GM18868 (cell line): ENCODE results near the gene RBM15B.
"Not testable (repeated sequence)": the region's sequence is repeated elsewhere in the genome, so short reads cannot be mapped to it uniquely, and the experiment has no call there.

Experiments used
- ATAC-seq: cut with Tn5 transposase; IDR thresholded peaks from one replicate; pipeline ENCODE4 v1.9.1; 2021; ENCODE audit warnings: mild to moderate bottlenecking, moderate library complexity; ENCODE audit not compliant: unreplicated experiment

Gene RBM15B

DNA sequence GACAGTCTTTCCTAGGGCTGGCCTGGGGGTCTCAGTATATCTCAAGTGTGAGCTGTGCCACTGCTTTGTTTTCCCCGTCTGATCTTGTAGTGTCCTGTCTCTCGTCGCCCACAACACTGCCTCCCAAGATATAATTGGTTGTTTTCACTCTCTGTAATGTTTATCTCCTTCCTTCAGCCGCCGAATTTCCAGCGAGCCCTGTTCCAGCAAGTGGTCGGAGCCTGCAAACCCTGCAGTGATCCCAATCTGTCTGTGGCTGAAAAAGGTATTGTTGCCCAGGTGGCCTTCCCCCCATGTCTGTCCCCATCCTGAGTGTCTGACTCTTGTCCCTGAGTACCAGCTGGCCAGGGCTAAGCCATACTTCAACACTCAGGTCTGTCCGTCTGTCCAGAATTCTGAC, 15.5 kb upstream of the RBM15B start:
- ATAC-seq: no peak

DNA sequence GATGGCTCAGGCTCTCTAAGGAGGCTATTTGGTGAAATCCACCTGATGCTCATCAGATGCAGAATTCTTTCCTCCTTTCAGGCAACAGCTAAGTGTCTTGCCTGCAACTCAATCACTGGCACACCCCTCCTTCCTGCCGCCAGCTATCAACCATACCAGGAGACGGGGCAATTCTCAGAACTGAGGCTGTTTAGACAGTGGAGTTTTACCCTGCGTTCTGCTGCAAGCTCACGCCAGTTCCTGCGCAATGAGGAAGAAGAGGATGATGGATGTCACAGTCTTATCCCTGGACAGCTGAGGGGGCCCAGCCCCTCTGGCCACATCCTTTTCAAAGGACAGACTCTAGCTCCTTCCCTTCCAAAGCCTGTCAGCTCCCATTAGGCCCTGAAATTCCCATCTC, 13.0 kb upstream of the RBM15B start:
- no peak for ATAC-seq

DNA sequence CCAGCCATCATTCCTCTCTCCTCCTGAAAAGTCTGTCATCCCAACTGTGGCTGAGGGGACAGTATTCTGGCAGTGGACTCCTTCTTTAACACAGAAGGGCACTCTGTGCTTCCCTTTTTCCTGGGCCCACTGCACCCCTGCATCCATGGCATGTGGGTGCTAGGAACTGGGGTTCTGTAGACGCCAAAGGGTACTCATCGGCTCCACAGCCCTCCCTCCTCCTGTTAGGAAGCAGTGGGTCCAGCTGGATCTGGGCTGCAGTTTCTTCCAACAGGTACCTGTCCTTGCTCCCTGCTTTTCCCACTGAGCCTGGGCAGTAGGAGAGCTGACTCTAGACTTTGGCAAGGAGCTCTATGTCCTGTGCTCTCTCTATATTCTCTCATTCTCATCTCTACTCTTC, 12.4 kb upstream of the RBM15B start:
- no peak for ATAC-seq

DNA sequence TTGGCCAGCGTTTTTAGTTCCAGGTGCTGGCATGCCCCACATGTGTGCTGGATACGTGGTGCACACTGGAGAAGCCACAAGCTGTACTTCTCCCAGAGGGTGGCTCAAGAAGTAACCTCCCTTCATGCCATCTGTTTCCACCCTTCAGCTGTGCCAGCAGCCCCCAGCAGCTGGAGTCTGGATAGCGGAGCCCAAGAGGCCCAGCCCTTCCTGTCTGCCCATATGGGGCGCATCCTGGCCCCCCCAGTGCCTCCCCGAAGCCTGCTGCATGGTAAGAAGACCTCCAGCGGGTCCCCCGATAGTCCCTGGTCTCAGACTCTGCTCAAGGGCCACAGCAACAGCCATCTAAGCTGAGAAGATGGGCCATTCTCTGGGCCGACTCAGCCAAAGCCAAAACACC, 11.8 kb upstream of the RBM15B start:
- ATAC-seq: no peak

DNA sequence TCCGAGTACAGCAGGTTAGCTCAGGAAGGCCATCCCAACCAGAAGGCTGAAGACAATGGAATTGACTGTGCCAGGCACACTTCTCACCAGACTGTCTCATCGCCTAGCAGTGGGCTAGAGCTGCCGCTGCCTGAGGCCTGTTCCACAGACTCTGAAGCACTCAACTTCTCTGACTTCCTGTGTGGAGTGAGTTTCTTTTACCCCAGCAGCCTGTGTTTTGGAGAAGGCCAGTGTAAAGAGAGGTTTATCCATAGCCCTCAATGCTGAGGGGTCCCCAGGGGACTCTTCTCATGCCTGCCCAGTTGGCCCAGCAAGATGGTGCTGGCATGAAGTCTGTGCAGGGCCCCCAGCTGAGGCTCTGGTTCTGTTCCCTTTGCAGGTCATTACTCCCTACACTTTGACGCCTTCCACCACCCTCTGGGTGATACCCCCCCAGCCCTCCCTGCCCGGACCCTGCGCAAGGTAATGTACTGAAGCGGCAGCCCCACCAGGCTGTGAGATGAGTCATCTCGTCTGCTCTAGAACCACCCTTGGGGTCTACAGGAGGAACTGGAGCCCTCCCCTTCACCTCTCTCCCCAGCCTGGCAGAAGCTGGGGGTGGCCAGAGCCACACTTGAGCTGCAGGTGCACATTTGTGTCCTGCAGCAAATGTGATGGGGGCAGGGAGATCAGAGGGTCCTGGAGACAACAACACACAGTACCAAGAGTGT, 11.2 kb upstream of the RBM15B start:
- no peak for ATAC-seq

DNA sequence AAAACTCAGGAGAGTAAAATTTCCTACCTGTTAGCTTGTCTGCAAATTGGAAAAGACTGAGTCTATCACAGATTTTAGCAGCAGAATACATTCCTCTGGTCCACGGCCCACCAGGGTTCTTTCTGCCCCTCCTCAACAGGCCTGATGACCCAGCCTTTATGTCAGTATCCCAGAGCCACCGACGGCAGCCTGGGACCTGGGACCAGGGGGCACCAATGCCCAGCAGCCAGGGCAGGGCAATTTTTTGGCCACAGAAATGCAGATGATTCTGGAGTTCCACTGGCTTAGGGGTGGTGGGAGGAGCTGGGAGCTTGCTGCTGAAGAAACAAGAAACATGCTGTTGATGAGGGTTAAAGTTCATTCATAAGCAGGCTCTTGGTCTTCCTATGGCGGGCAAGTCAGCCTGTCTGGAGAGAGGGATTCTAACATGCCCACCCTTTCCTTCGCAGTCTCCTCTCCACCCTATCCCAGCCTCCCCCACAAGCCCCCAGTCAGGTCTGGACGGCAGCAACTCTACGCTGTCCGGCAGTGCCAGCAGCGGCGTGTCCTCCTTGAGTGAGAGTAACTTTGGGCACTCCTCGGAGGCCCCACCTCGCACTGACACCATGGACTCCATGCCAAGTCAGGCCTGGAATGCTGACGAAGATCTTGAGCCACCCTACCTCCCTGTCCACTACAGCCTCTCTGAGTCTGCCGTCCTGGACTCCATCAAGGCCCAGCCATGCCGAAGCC, 10.3 kb upstream of the RBM15B start:
- ATAC-seq: no peak

DNA sequence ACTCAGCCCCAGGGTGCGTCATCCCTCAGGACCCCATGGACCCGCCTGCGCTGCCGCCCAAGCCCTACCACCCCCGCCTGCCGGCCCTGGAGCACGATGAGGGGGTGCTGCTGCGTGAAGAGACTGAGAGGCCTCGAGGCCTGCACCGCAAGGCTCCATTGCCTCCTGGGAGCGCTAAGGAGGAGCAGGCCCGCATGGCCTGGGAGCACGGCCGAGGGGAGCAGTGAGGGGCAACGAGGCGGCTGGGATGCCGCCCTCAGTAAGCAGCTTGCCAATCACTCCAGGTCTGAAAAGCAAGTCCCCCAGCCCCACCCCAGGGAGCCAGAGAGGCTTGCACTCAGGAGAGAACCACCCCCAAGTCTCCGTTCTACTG, 9.8 kb upstream of the RBM15B start:
- no peak for ATAC-seq

DNA sequence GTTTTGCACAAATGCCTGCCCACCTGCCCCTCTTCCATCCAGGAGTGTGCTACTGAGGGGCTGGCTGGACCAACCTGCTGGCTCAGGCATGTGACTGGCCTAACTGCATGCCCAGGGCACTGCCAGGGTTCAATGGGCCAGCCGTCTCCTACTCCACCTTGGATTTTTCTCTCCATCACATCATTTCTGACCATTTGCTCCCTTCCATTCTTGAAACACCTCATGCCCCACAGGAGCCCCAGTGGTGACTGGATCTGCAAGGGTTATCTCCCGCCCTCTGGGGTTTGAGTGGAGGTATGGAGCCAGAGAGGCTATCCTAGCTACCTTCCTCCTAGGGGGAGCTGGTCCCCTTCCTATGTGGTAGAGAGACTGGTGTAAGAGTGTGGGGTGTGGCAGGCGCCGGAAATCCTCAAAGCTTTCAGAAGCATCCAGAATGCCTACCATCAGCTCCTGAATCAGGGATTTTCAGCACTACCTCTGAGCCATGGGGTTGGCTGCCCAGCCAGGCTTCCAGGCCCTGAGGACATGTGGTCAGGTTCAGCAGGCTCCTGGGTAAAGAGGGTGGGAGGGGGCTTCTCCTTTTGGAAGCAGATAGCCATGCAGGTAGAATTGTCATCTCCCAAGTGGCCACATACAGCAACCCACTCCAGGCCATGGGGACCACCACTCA, 8.9 kb upstream of the RBM15B start:
- no peak for ATAC-seq

DNA sequence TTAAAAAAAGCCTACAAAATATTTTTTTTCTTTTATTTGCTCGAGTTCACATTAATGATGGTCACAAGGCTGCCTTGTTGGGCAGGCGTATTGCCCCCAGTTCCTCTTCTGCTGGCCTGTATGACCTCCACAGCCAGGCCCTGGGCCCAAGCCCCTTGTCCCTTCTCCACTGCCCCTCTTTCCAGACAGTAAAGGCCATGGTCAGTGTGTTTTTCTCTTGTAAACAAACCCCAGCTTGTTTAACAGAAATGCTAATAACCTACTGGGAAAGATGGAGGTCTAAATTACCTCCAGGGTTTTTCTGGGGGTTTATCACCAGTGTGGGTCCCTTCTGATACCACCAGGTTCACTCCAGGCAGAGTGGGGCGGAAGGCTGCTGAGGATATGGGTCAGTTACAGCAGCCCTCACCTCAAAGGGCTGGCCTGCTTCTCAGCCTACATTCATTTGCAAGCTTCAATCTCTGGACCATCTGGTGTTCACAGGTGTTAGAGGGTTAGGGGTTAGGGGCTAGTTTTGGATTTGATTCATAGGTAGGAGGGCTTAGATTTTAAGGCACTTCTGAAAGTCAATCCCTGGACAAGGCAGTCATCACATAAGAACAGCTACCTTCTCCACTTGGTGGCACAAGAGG, 8.0 kb upstream of the RBM15B start:
- ATAC-seq: no peak

DNA sequence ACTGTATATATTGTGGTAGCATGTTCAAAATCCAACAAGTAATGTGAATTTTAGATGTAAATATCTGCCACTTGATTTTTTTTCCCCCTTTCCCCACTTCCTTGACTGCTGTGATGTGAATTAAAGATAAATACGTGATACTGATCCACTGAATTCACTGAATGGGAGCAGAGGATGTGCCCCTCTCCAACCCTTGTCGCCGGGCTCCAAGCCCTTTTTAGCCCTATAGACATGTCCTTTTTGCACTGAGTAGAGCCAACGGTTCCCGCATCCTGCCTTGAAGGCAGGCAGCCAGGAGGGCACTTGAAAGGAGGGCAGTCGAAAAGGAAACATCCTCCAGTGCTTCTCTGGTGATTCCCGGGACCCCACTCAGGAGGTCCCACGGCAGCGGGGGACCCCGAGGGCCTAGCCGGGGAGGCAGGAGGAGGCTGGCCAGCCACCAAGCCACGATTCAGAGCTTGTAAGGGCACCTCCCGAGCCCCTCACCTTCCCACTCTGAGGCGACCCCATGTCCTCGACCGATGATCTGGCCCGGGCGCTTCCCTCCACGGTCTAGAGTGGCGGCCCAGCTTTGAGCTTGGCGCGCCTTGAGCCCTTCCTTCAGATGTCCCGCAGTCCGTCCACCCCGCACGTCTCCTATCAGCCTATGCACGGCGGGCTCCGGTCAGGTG, 6.9 kb upstream of the RBM15B start:
- ATAC-seq: no peak

DNA sequence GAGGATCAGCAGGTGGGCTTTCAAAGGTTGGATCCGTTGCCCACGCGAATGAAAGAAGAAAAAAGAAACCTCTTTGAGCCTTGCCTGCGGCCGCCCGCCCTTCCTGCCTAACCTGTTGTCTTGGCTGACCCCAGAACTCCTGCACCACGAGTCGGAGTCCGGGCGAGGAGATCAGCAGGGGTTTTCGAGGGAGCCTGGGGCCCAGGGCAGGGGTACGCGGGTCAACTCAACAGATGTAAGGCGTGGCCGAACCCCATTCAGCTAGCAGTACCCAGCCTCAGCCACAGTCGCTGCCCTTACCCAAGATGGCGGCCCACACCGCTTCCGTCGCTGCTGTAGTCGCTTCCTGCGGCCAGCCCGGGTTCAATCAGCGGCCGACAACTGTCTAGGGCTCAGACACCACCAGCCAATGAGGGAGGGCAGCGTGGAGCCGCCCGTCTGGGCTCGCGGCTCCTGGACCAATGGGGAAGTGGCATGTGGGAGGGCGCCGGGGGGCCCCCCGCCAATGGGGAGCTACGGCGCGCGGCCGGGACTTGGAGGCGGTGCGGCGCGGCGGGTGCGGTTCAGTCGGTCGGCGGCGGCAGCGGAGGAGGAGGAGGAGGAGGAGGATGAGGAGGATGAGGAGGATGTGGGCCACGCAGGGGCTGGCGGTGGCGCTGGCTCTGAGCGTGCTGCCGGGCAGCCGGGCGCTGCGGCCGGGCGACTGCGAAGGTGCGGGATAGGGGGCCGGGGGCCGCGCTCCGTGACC, 6.2 kb upstream of the RBM15B start, which contains the start of gene MANF:
TSS of gene MANF (plus strand) at position 566 of the 748 bp plus-strand sequence. CDS start at position 618, 52 bp downstream.
- peak; percentile 95 for ATAC-seq

DNA sequence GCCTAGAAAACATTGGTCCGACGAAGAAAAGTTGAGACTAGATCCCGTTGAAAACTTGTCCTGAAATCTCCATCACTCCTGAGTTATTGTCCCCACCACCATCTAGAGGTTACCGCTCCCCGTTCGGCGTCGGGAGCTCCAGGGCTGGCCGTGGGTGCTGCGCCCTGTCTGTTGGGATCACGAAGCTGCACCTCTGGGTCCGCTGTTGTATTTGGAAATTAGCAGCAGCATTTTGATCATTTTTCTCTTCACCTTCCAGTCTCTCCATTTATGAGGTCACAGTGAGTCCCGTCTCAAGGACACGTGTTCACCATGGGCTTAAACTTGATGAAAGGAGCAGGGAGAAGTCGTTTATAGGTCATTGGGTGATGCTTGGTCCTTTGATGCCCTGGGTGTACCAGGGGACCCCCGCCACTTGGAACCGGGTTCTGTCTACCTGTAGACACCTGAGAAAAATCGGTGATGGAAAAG, 5.4 kb upstream of the RBM15B start:
- no peak for ATAC-seq

DNA sequence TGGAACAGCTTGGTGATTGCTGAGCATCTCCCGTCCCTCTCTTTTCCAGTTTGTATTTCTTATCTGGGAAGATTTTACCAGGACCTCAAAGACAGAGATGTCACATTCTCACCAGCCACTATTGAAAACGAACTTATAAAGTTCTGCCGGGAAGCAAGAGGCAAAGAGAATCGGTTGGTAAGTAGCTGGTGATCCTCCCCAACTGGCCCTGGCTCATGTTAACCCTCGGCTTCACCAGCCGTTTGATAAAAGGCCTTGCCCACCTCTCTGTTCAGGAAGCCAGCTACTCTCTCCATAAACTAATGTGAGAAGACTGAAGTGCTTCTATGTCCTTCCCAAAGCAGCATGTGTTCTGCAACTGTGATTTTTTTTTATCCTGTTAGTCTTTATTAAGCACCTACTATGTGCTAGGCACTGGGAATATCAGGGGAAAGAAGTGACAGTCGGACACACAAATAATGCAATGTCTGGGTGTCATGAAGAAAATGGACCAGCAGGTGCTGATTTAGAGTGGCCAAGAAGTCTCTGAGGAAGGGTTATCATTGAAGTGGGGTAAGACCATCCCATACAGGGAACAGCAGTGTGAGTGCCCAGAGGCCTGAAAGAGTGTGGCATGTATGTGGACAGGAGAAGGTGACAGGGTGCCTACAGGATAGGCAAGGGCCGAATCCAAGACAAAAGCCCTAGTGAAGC, 4.8 kb upstream of the RBM15B start:
- ATAC-seq: no peak

DNA sequence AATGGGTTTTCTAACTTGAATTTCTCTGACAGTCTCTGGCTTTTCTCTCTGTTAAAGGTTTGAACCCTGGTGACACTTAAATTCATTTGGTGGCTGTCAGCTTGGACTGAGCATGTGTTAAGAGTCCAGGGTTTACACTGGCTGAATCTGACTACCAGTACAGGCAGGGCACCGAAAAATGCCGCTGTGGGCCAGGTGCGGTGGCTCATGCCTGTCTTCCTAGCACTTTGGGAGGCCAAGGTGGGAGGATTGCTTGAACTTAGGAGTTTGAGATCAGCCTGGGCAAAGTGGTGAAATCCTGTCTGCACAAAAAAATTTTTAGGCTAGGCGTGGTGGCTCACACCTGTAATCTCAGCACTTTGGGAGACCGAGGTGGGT, 4.2 kb upstream of the RBM15B start:
- no peak for ATAC-seq

DNA sequence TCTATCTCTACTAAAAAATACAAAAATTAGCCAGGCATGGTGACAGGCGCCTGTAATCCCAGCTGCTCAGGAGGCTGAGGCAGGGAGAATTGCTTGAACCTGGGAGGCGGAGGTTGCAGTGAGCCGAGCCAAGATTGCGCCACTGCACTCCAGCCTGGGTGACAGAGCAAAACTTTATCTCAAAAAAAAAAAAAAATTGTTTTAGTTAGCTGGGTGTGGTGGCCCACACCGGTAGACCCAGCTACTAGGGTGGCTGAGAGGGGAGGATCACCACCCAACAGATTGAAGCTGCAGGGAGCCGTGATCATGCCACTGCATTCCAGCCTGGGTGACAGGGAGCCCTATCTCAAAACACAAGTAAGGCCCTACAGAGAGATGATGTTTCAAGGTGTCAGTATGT, 3.8 kb upstream of the RBM15B start:
- not testable (repeated sequence) for ATAC-seq

DNA sequence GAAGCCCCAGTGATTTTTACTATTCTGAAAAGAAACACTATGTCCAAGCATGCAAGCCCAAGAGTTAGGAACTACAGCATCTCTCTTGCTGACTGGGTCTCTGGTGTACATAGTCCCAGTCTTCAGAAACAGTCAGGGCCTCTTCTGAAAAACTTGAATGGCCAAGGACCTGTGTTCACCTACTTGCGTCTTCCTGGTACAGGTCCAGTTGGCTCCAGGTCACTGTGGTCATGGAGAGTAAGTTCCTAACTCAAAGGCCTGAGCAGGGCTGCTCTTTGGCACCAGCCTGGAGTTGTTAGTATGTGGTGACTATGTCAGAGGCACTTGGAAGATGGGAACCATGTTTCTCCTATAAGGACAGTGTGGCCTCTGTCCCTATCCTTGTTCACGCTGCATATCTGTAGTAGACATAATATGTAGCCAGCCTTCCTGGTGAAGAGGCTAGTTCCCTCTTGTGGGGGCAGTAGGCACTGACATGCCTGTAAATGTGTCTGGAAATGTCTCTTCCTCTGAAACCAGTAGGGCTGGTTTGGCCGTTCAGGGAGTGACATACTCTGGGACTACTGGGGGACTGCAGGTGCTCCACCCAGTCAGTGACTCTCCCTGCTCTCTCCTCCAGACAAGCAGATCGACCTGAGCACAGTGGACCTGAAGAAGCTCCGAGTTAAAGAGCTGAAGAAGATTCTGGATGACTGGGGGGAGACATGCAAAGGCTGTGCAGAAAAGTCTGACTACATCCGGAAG, 2.6 kb upstream of the RBM15B start:
- no peak for ATAC-seq

DNA sequence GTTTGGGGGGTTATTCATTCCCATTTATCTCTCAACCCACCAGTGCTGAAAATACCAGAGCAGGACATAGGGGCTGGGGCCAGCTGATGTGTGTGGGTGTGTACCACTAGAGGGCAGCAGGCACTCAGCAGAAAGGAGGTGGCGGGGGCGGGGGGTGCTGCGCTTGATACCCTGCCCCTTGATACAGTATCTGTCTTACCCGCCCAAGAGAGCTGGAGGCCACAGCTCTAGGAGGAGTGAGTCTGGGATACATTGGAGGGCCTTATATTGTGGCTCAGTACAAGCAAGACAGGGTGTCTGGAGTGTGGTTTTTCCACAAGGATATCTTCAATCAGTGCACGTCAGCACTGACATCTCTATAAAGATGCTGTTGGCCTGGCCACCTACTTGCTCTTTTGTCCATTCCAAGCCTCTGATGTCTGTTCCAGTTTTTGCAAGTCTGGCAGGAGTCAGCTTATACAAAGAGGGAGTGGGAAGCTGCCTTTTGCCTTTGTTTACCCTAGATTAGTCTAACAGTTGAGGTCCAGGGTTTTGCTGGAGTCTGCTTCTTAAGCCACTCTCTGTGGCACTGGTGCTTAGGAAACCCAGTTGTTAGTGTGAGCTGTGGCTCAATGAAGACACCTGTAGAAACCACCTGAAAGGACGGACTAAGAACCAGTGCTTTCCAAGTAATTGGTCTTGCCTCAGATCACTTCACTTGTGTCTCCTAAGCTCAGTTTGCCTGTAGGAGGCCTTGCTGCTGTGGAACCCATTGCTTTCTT, 1.5 kb upstream of the RBM15B start:
- ATAC-seq: no peak
